DOHH2 (cell line): ENCODE results near the gene SUSD5.

Experiments
- CTCF ChIP-seq: fragments of 200-600 bp; sonication (generic); IDR thresholded peaks from one replicate; pipeline ENCODE4 v1.5.1; 2014; ENCODE audit warnings: antibody characterized with exemption, mild to moderate bottlenecking, low read depth, low read length; ENCODE audit not compliant: poor library complexity, severe bottlenecking
- EZH2phosphoT487 ChIP-seq: fragments of 200-600 bp; sonication (generic); IDR thresholded peaks from 2 replicates; pipeline ENCODE4 v1.6.1; 2017; ENCODE audit warnings: borderline replicate concordance, mild to moderate bottlenecking, antibody characterized with exemption, low read length, moderate library complexity, mixed read lengths

- no peak for TF ChIP-seq CTCF
- TF ChIP-seq EZH2phosphoT487, result no peak
Observed at GRCh38 chr3:33187368-33187634, 31.3 kb downstream of the SUSD5 start.
